ENCODE data around the gene TM7SF2.

TM7SF2 gene

DNA sequence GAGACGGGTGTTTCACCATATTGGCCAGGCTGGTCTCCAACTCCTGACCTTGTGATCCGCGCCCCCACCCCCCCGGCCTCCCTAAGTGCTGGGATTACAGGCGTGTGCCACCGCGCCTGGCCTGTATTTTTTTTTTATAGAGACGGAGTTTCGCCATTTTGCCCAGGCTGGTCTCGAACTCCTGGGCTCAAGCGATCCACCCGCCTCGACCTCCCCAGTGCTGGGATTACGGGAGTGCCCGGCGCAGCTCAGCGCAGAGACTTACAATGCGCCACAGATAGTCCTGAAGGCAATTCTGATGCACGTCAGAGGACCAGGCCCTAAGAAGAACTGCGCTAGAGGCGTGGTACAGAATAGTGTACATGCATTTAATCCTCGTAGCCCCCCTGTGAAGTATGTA lies 16.2 kb upstream of the TM7SF2 start:
- H3F3A ChIP-seq (ENCODE audit: insufficient read depth, low read length) = no peaks in the 10 kb centered on the region
- peaks cover 5% of the 10 kb centered on the region; the same call in 1 of the 2 replicates for H3K79me2 ChIP-seq (ENCODE audit: insufficient read depth, low read length)
- no peak overlapping the region; the same call in 1 of the 2 replicates for H3K9ac ChIP-seq (ENCODE audit: low read length)
- H3K9me2 ChIP-seq (ENCODE audit: low read depth, low read length) = no peaks in the 10 kb centered on the region
- H3K27ac ChIP-seq (ENCODE audit: low read depth, low read length, poor library complexity, severe bottlenecking) = no peak overlapping the region
- peak overlapping the region; percentile 26; the same call in 1 of the 2 replicates for H2AFZ ChIP-seq (ENCODE audit: low read length)
- peaks cover 33% of the 10 kb centered on the region for H3K4me1 ChIP-seq (ENCODE audit: insufficient read depth, low read length, severe bottlenecking)
- peak overlapping the region; percentile 78 for H3K4me2 ChIP-seq (ENCODE audit: low read length)
- peak overlapping the region; percentile 74 for H3K4me3 ChIP-seq (ENCODE audit: low read depth, low read length, poor library complexity, severe bottlenecking)
- no peaks in the 10 kb centered on the region for H3K9me3 ChIP-seq (ENCODE audit: low read length)
- H4K20me1 ChIP-seq (ENCODE audit: insufficient read depth, low read length) = no peaks in the 10 kb centered on the region
- H3K27me3 ChIP-seq (ENCODE audit: insufficient read depth, low read length) = no peaks in the 10 kb centered on the region
- peaks cover 5% of the 10 kb centered on the region; the same call in 1 of the 2 replicates for H3K36me3 ChIP-seq (ENCODE audit: insufficient read depth, low read length)
- no peak for TF ChIP-seq CTCF (IDR thresholded peaks at IDR 0.05; ENCODE audit: low read length)
- no peak for TF ChIP-seq EZH2 (IDR thresholded peaks at IDR 0.05; ENCODE audit: borderline replicate concordance, low read length)

DNA sequence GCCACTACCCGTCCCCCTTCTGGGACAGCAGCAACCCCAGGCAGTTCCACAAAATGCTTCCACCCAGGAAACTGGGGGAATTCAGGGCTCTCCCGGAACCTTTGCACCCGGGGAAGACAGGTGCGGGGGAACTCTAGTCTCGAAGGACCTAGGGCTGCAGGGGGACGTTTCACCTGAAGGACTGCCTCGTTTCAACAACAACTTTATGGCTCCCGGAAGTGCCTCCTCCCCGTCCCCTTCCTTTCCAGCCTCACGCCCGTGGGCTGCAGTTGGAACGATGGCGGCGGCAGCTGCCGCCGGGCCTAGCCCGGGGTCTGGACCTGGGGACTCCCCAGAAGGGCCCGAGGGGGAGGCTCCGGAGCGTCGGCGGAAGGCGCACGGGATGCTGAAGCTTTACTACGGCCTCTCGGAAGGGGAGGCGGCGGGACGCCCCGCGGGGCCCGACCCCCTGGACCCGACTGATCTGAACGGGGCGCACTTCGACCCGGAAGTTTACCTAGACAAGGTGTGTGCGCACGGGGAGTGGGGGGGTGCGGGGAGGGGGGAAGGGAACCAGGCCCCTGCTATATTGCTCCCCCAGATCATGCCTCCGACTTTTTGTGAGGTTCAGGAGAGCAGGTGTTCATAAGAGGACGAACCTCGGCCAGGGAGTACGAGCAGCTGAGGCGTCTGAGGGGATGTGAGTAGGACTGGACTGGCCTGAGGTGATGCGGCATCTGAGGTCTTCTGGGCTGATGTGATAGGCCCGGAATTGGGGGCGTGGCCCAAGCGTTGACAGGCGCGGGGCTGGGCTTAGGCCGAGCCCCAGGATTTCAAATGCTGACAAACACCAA lies 15.5 kb upstream of the TM7SF2 start, which contains the start of gene VPS51:
VPS51 (plus strand) TSS at position 241 of the 833 bp plus-strand sequence; CDS start at position 278, 37 bp downstream.
- Histone ChIP-seq H3K27me3 (ENCODE audit: insufficient read depth, low read length) (no peaks in the 10 kb centered on the region), H3K9me2 (ENCODE audit: low read depth, low read length) (no peaks in the 10 kb centered on the region), H3K4me1 (ENCODE audit: insufficient read depth, low read length, severe bottlenecking) (peaks cover 25% of the 10 kb centered on the region), H3K4me2 (ENCODE audit: low read length) (peak within 1 kb of the TSS; percentile 78), H3K36me3 (ENCODE audit: insufficient read depth, low read length) (peaks cover 5% of the 10 kb centered on the region; the same call in 1 of the 2 replicates), H4K20me1 (ENCODE audit: insufficient read depth, low read length) (no peaks in the 10 kb centered on the region), H3K27ac (ENCODE audit: low read depth, low read length, poor library complexity, severe bottlenecking) (peak within 1 kb of the TSS; percentile 53), H3K9ac (ENCODE audit: low read length) (peak within 1 kb of the TSS; percentile 76), H3K79me2 (ENCODE audit: insufficient read depth, low read length) (peaks cover 5% of the 10 kb centered on the region; the same call in 1 of the 2 replicates), H3K4me3 (ENCODE audit: low read depth, low read length, poor library complexity, severe bottlenecking) (peak within 1 kb of the TSS; percentile 74), H3K9me3 (ENCODE audit: low read length) (no peaks in the 10 kb centered on the region), H2AFZ (ENCODE audit: low read length) (peak within 1 kb of the TSS; percentile 26; the same call in 1 of the 2 replicates), H3F3A (ENCODE audit: insufficient read depth, low read length) (no peaks in the 10 kb centered on the region)
- TF ChIP-seq EZH2 (IDR thresholded peaks at IDR 0.05; ENCODE audit: borderline replicate concordance, low read length) (no peak), CTCF (IDR thresholded peaks at IDR 0.05; ENCODE audit: low read length) (no peak)

DNA sequence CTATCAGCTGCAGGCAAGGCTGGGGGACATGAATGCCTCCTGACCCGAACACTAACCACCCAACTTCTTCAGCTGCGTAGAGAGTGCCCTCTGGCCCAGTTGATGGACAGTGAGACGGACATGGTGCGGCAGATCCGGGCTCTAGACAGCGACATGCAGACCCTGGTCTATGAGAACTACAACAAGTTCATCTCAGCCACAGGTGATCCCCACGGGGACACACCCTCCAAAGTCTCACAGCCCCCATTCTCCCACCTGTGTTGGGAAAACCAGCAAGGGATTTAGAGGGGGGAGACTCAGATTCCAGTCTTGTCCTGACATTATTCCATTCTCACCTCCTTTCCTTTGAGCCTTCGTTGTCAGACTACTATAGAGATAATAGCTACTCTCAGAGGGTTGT lies 14.7 kb upstream of the TM7SF2 start:
- Histone ChIP-seq H3K4me3 (ENCODE audit: low read depth, low read length, poor library complexity, severe bottlenecking) (peak overlapping the region; percentile 74), H3K27me3 (ENCODE audit: insufficient read depth, low read length) (no peaks in the 10 kb centered on the region), H4K20me1 (ENCODE audit: insufficient read depth, low read length) (no peaks in the 10 kb centered on the region), H3K4me1 (ENCODE audit: insufficient read depth, low read length, severe bottlenecking) (peaks cover 23% of the 10 kb centered on the region), H3K4me2 (ENCODE audit: low read length) (peak overlapping the region; percentile 78), H3K9me2 (ENCODE audit: low read depth, low read length) (no peaks in the 10 kb centered on the region), H3K36me3 (ENCODE audit: insufficient read depth, low read length) (peaks cover 5% of the 10 kb centered on the region; the same call in 1 of the 2 replicates), H3K9me3 (ENCODE audit: low read length) (no peaks in the 10 kb centered on the region), H3F3A (ENCODE audit: insufficient read depth, low read length) (no peaks in the 10 kb centered on the region), H3K79me2 (ENCODE audit: insufficient read depth, low read length) (peaks cover 5% of the 10 kb centered on the region; the same call in 1 of the 2 replicates), H2AFZ (ENCODE audit: low read length) (no peak overlapping the region), H3K27ac (ENCODE audit: low read depth, low read length, poor library complexity, severe bottlenecking) (peak overlapping the region; percentile 12), H3K9ac (ENCODE audit: low read length) (peak overlapping the region; percentile 76)
- TF ChIP-seq CTCF (IDR thresholded peaks at IDR 0.05; ENCODE audit: low read length) = no peak
- no peak for TF ChIP-seq EZH2 (IDR thresholded peaks at IDR 0.05; ENCODE audit: borderline replicate concordance, low read length)

Data from OCI-LY1 (cell line).